K562 (cell line): ENCODE results near the gene CTSF. TPM values are rescaled to one million over a fixed set of nuclear protein-coding genes. Genes with fewer than 3 reads are reported as not detected.

Experiments
- ATAC-seq: fragments of 200-7000 bp; cut with Tn5 transposase; 3 replicates; pipeline ENCODE4 v1.9.1; 2020; ENCODE audit warnings: moderate library complexity
- BruUV-seq: library from RNA; stranded (reverse); fragments of 400-500 nt; replicated peaks from 2 replicates; lab custom pipeline; 2021; lab: Mats Ljungman, UMichigan
- CTCF ChIA-PET: fragments of 300-600 bp; formaldehyde crosslinking; extraction: SDS; loops from one replicate; lab custom pipeline; 2021; ENCODE audit warnings: low intra/inter-chr PET ratio; lab: Yijun Ruan, JAX
- POLR2A ChIA-PET: fragments of 300-600, 350-650 bp; sonication (Branson Sonifier 250); formaldehyde crosslinking; extraction: SDS; loops from one replicate; lab custom pipeline; 2021; ENCODE audit warnings: antibody characterized with exemption, inconsistent platforms; lab: Yijun Ruan, JAX
- DNase-seq, 4 experiments: peaks; one replicate each; pipeline versions ENCODE4 v3.0.0 to v3.0.0-alpha.2; 2011 to 2018; ENCODE audit warnings: low spot score in 3 of 4, mixed read lengths in 3 of 4; ENCODE audit errors: extremely low read depth in 1 of 4
- FAIRE-seq: peaks from 2 replicates; lab custom pipeline; 2011; peaks lifted over from hg19 to GRCh38; lab: Jason Lieb, UNC
- H2AFZ ChIP-seq: 2 replicates; pipeline ENCODE4 v1.6.0; 2011; ENCODE audit warnings: low read depth, low read length, control low read depth, inconsistent platforms
- H3K27ac ChIP-seq: fragments of 200-600 bp; 3 replicates; pipeline ENCODE4 v1.8.0; 2011; ENCODE audit warnings: low read depth, mild to moderate bottlenecking, control low read depth, inconsistent platforms, low read length, moderate library complexity, mixed read lengths; ENCODE audit errors: extremely low read depth
- H3K27me3 ChIP-seq, 2 experiments: fragments of 300-600 bp in 1 of 2; 2 replicates in 1 of 2; 3 replicates in 1 of 2; pipeline versions ENCODE4 v1.6.0 to v1.8.0; 2011; ENCODE audit warnings: inconsistent platforms in 2 of 2, low read length in 2 of 2, mild to moderate bottlenecking in 1 of 2, mixed read lengths in 1 of 2, moderate library complexity in 1 of 2; ENCODE audit not compliant: control insufficient read depth in 2 of 2, insufficient read depth in 2 of 2
- H3K36me3 ChIP-seq: fragments of 300-600 bp; 3 replicates; pipeline ENCODE4 v1.8.0; 2011; ENCODE audit warnings: mild to moderate bottlenecking, low read length, inconsistent platforms; ENCODE audit not compliant: control insufficient read depth, insufficient read depth
- H3K4me1 ChIP-seq, 2 experiments: fragments of 200-600 bp in 1 of 2; replicated peaks in 1 of 2; 2 replicates in 1 of 2; 3 replicates in 1 of 2; pipeline versions ENCODE4 v1.5.1 to v1.8.0; 2011; ENCODE audit warnings: inconsistent platforms in 2 of 2, low read length in 2 of 2, mild to moderate bottlenecking in 1 of 2, mixed read lengths in 1 of 2, moderate library complexity in 1 of 2; ENCODE audit not compliant: control insufficient read depth in 2 of 2, insufficient read depth in 2 of 2
- H3K4me2 ChIP-seq: 2 replicates; pipeline ENCODE4 v1.6.1; 2011; ENCODE audit warnings: low read length, control low read depth, inconsistent platforms, mixed read lengths; ENCODE audit not compliant: insufficient read depth
- H3K4me3 ChIP-seq: fragments of 200-600 bp; sonication (generic), shearing (Covaris generic); 2 replicates; pipeline ENCODE4 v1.5.1; 2016; ENCODE audit warnings: control low read depth, inconsistent platforms
- H3K79me2 ChIP-seq: fragments of 200-600 bp; 3 replicates; pipeline ENCODE4 v1.8.0; 2011; ENCODE audit warnings: low read length, inconsistent platforms; ENCODE audit not compliant: control insufficient read depth, insufficient read depth
- H3K9ac ChIP-seq, 2 experiments: 2 replicates each; pipeline versions ENCODE4 v1.6.0 to v1.6.1; 2011; ENCODE audit warnings: low read depth in 2 of 2, low read length in 2 of 2, control low read depth in 1 of 2, inconsistent platforms in 1 of 2, mild to moderate bottlenecking in 1 of 2, mixed read lengths in 1 of 2; ENCODE audit not compliant: insufficient read depth in 1 of 2
- H3K9me1 ChIP-seq: one replicate; pipeline ENCODE4 v1.6.0; 2011; ENCODE audit warnings: inconsistent platforms, mild to moderate bottlenecking, low read length, moderate library complexity; ENCODE audit not compliant: control insufficient read depth, insufficient read depth
- H3K9me3 ChIP-seq: replicated peaks from 2 replicates; pipeline ENCODE4 v1.5.1; 2011; ENCODE audit warnings: low read depth, low read length, inconsistent platforms; ENCODE audit not compliant: control insufficient read depth, insufficient read depth
- H4K20me1 ChIP-seq: replicated peaks from 2 replicates; pipeline ENCODE4 v1.6.1; 2011; ENCODE audit warnings: low read length, inconsistent platforms, mixed read lengths; ENCODE audit not compliant: control insufficient read depth, insufficient read depth
- BRD9 ChIP-seq: fragments of 450-650 bp; IDR thresholded peaks from 2 replicates; pipeline ENCODE4 v1.6.1; 2018; ENCODE audit warnings: low read depth; ENCODE audit not compliant: partially characterized antibody
- CBX2 ChIP-seq: fragments of 200-600 bp; sonication (generic); IDR thresholded peaks from one replicate; pipeline ENCODE4 v1.6.1; 2012; ENCODE audit warnings: mild to moderate bottlenecking, low read length, inconsistent platforms; ENCODE audit not compliant: insufficient read depth, poor library complexity, severe bottlenecking
- CREB3L1 ChIP-seq: fragments of 450-650 bp; IDR thresholded peaks from 2 replicates; pipeline ENCODE4 v1.6.1; 2014; ENCODE audit warnings: low read depth, mild to moderate bottlenecking, moderate library complexity, borderline replicate concordance
- CTCFL ChIP-seq: IDR thresholded peaks from 2 replicates; pipeline ENCODE4 v1.6.1; 2011; ENCODE audit warnings: borderline replicate concordance, low read depth, mild to moderate bottlenecking, moderate library complexity, low read length; ENCODE audit not compliant: insufficient read depth, poor library complexity, severe bottlenecking
- NR2C2 ChIP-seq, 2 experiments: fragments of 200-800 bp in 1 of 2; sonication (Bioruptor generic) in 1 of 2; sonication (generic) in 1 of 2; formaldehyde crosslinking in 1 of 2; IDR thresholded peaks; 2 replicates each; pipeline versions ENCODE4 v1.6.1 to v1.8.0; 2016 to 2022; ENCODE audit warnings: mild to moderate bottlenecking in 1 of 2, missing compliant biosample characterization in 1 of 2, missing genetic modification characterization in 1 of 2, missing genetic modification reagents in 1 of 2
- RUNX1 ChIP-seq: sonication (generic); IDR thresholded peaks from 2 replicates; pipeline ENCODE4 v1.6.1; 2016; ENCODE audit warnings: antibody characterized with exemption, low read depth
- SMARCC2 ChIP-seq: fragments of 450-650 bp; IDR thresholded peaks from 2 replicates; pipeline ENCODE4 v1.6.1; 2017; ENCODE audit warnings: antibody characterized with exemption, moderate library complexity, mild to moderate bottlenecking, low read depth
- WGBS: fragments of 100-300 bp; shearing (Covaris generic); methylation state at CpG from one replicate; pipeline ENCODE4 v1.1.6; 2016; ENCODE audit warnings: low coverage, mixed read lengths; ENCODE audit not compliant: insufficient coverage; ENCODE audit errors: missing lambda C conversion rate; 5-methylcytosine and 5-hydroxymethylcytosine counted together
- in situ Hi-C: fragments of 300-500 bp; cut with MboI; formaldehyde crosslinking; loops from 4 replicates; pipeline ENCODE4 v1.15.0; 2018; ENCODE audit warnings: inconsistent platforms, mixed read lengths
- intact Hi-C: fragments of 100-400 bp; cut with micrococcal nuclease; formaldehyde crosslinking; loops from 2 replicates; pipeline ENCODE4 v1.14.2; 2022
- polyA plus RNA-seq, 8 experiments: library from polyadenylated mRNA; depleted of rRNA in 4 of 8; stranded (reverse) in 5 of 8; unstranded in 3 of 8; fragments of >200 nt; fragmentation: Nextera tagmentation in 2 of 8; fragmentation: Illumina TruSeq in 1 of 8; extraction: Ambion mirVana in 2 of 8; extraction: Trizol in 1 of 8; gene quantifications; 2 replicates each; pipeline versions ENCODE4 v1.2.1 to v1.2.3, GENCODE V29; 2011 to 2014; ENCODE audit warnings: inconsistent platforms in 1 of 8, missing spikeins in 1 of 8
- total RNA-seq, 7 experiments: library from RNA; depleted of rRNA in 6 of 7; stranded (reverse); fragments of >200 nt in 6 of 7; fragmentation: Illumina TruSeq in 2 of 7; extraction: Trizol in 2 of 7; gene quantifications; 2 replicates each; pipeline versions ENCODE4 v1.2.1 to v1.2.3, GENCODE V29; 2011 to 2021; ENCODE audit warnings: low replicate concordance in 1 of 7

CTSF gene
- total and polyA plus RNA-seq, 9 of the 15 experiments (the other 6 are each of a cell fraction or from before 2014, with no cell fraction given), result 0.41 to 10.5 (median 3.8) TPM

GRCh38 chr11:66562907-66563583 lies 5.4 kb downstream of the CTSF start:
- Histone ChIP-seq H3K27ac (no peak overlapping the region), H3K4me3 (no peak overlapping the region), H3K36me3 (no peaks in the 10 kb centered on the region), H3K9me3 (no peaks in the 10 kb centered on the region), H3K4me1 (peaks cover 12 to 37% of the 10 kb centered on the region in 2 experiments; a peak in 4 of 5 replicates), H4K20me1 (no peaks in the 10 kb centered on the region), H3K9ac (no peak overlapping the region), H3K79me2 (no peaks in the 10 kb centered on the region), H2AFZ (no peak overlapping the region), H3K27me3 (peaks cover 0 to 10% of the 10 kb centered on the region in 2 experiments; a peak in 2 of 5 replicates), H3K4me2 (no peak overlapping the region), H3K9me1 (no peaks in the 10 kb centered on the region)
- no TSS peak for BruUV-seq
- WGBS, result 43% methylated on average over 18 of the region's 20 CpGs
- no peak for TF ChIP-seq BRD9
- TF ChIP-seq RUNX1, result no peak
- no peak for TF ChIP-seq NR2C2 (CRISPR knock-in tag; IDR thresholded peaks at IDR 0.05)
- peak; percentile 25; the same call in 1 of the 2 replicates for TF ChIP-seq NR2C2 (tag; IDR thresholded peaks at IDR 0.05)
- no peak for TF ChIP-seq CREB3L1
- no peak for TF ChIP-seq CTCFL
- no peak for TF ChIP-seq CBX2
- TF ChIP-seq SMARCC2, result no peak
- in situ Hi-C loops, result no loop called here
- POLR2A ChIA-PET, result interaction anchor here (0.6 to 1.6 kb wide), 5 partner anchors 14 to 462 kb away, joined by 3 to 7 read pairs (median 4); partner anchors contain the start of genes ACTN3 and ZDHHC24
- ATAC-seq (no peak), FAIRE-seq (no peak), DNase-seq (no peak)
- intact Hi-C loops, result no loop called here
- CTCF ChIA-PET, result no interaction called here
